HepG2 (cell line): ENCODE measurements around the gene PIKFYVE. TPM values are rescaled to one million over a fixed set of nuclear protein-coding genes. Genes with fewer than 3 reads are reported as not detected.

Experiments used
- EP300 ChIP-seq, 3 experiments: sonication (generic) in 1 of 3; formaldehyde crosslinking in 1 of 3; IDR thresholded peaks; 2 replicates each; pipeline versions ENCODE4 v1.5.1 to v1.6.1; 2011 to 2020; ENCODE audit warnings: low read depth in 2 of 3, low read length in 2 of 3, borderline replicate concordance in 1 of 3, improper control_type of control experiment in 1 of 3, mild to moderate bottlenecking in 1 of 3, missing genetic modification reagents in 1 of 3, moderate library complexity in 1 of 3
- IRX3 ChIP-seq: sonication (generic); formaldehyde crosslinking; IDR thresholded peaks from 2 replicates; pipeline ENCODE4 v1.8.1; 2023; ENCODE audit warnings: mild to moderate bottlenecking, low read depth, missing genetic modification reagents, borderline replicate concordance
- NAIF1 ChIP-seq: sonication (generic); formaldehyde crosslinking; IDR thresholded peaks from 2 replicates; pipeline ENCODE4 v1.5.0; 2020; ENCODE audit warnings: mild to moderate bottlenecking, missing genetic modification reagents, borderline replicate concordance
- PPARG ChIP-seq: conservative IDR thresholded peaks from 2 replicates; pipeline ENCODE4 v1.6.1; 2016; ENCODE audit warnings: missing biosample characterization, missing genetic modification reagents
- RFX1 ChIP-seq: fragments of 450-650 bp; IDR thresholded peaks from 2 replicates; pipeline ENCODE4 v1.6.1; 2017
- SOX6 ChIP-seq, 2 experiments: fragments of 450-650 bp in 1 of 2; sonication (generic) in 1 of 2; formaldehyde crosslinking in 1 of 2; IDR thresholded peaks; 2 replicates each; pipeline versions ENCODE4 v1.4.0 to v1.6.1; 2017 to 2020; ENCODE audit warnings: antibody characterized with exemption in 1 of 2, mild to moderate bottlenecking in 1 of 2, missing genetic modification reagents in 1 of 2
- SP2 ChIP-seq: sonication (generic); formaldehyde crosslinking; IDR thresholded peaks from 2 replicates; pipeline ENCODE4 v1.5.1; 2020; ENCODE audit warnings: mild to moderate bottlenecking, missing genetic modification reagents
- STAG1 ChIP-seq: sonication (generic); formaldehyde crosslinking; IDR thresholded peaks from 2 replicates; pipeline ENCODE4 v1.4.0; 2020; ENCODE audit warnings: missing genetic modification reagents
- U2AF1 ChIP-seq: fragments of 200-400 bp; formaldehyde crosslinking; optimal IDR thresholded peaks from 2 replicates; pipeline ENCODE3; 2017; ENCODE audit warnings: mild to moderate bottlenecking, low read depth, low read length
- ZFP62 ChIP-seq: sonication (generic); formaldehyde crosslinking; IDR thresholded peaks from 2 replicates; pipeline ENCODE4 v1.4.0; 2020; ENCODE audit warnings: missing genetic modification reagents
- ZNF543 ChIP-seq: sonication (generic); formaldehyde crosslinking; IDR thresholded peaks from 2 replicates; pipeline ENCODE4 v1.4.0; 2020; ENCODE audit warnings: mild to moderate bottlenecking, missing genetic modification reagents
- ZSCAN31 ChIP-seq: sonication (generic); formaldehyde crosslinking; IDR thresholded peaks from 2 replicates; pipeline ENCODE4 v1.5.0; 2020; ENCODE audit warnings: low read depth, mild to moderate bottlenecking, missing genetic modification reagents
- polyA plus RNA-seq, 8 experiments: library from polyadenylated mRNA; depleted of rRNA in 3 of 8; stranded (reverse) in 7 of 8; unstranded in 1 of 8; fragments of >200 nt; fragmentation: Illumina TruSeq in 4 of 8; extraction: Trizol in 4 of 8; gene quantifications; 2 replicates each; pipeline versions ENCODE4 v1.2.1 to v1.2.3, GENCODE V29; 2011 to 2016; ENCODE audit warnings: low read depth in 4 of 8, missing spikeins in 1 of 8, mixed read lengths in 1 of 8; ENCODE audit not compliant: insufficient read depth in 1 of 8
- total RNA-seq, 5 experiments: library from RNA; depleted of rRNA; stranded (reverse); fragments of >200 nt; fragmentation: Illumina TruSeq; extraction: Trizol; gene quantifications; 2 replicates each; pipeline ENCODE4 v1.2.3, GENCODE V29; 2016; ENCODE audit warnings: low read depth in 1 of 5
- TF ChIP-seq, protein P1 (sequence below): sonication (generic); formaldehyde crosslinking; IDR thresholded peaks from 2 replicates; pipeline ENCODE4 v1.4.0; 2020; ENCODE audit warnings: missing genetic modification reagents, borderline replicate concordance
- TF ChIP-seq, protein P2 (sequence below): sonication (generic); formaldehyde crosslinking; IDR thresholded peaks from 2 replicates; pipeline ENCODE4 v1.8.0; 2022; ENCODE audit warnings: mild to moderate bottlenecking, missing genetic modification reagents, moderate library complexity
- TF ChIP-seq, protein P3 (sequence below): sonication (generic); formaldehyde crosslinking; IDR thresholded peaks from 2 replicates; pipeline ENCODE4 v1.9.0; 2021; ENCODE audit warnings: missing genetic modification reagents, mild to moderate bottlenecking, borderline replicate concordance
- TF ChIP-seq, protein P4 (sequence below): sonication (generic); formaldehyde crosslinking; IDR thresholded peaks from 2 replicates; pipeline ENCODE4 v1.9.0; 2021; ENCODE audit warnings: missing genetic modification reagents, mild to moderate bottlenecking, borderline replicate concordance
- TF ChIP-seq, protein P5 (sequence below), 2 experiments: sonication (generic) in 1 of 2; formaldehyde crosslinking in 1 of 2; IDR thresholded peaks; 2 replicates each; pipeline versions ENCODE4 v1.4.0 to v1.6.1; 2016 to 2020; ENCODE audit warnings: borderline replicate concordance in 1 of 2, low read depth in 1 of 2, mild to moderate bottlenecking in 1 of 2, missing genetic modification reagents in 1 of 2

PIKFYVE gene
- total and polyA plus RNA-seq, 2 of the 13 experiments (the other 11 are each of a cell fraction or from before 2014, with no cell fraction given): 20.2 to 21.7 TPM

DNA sequence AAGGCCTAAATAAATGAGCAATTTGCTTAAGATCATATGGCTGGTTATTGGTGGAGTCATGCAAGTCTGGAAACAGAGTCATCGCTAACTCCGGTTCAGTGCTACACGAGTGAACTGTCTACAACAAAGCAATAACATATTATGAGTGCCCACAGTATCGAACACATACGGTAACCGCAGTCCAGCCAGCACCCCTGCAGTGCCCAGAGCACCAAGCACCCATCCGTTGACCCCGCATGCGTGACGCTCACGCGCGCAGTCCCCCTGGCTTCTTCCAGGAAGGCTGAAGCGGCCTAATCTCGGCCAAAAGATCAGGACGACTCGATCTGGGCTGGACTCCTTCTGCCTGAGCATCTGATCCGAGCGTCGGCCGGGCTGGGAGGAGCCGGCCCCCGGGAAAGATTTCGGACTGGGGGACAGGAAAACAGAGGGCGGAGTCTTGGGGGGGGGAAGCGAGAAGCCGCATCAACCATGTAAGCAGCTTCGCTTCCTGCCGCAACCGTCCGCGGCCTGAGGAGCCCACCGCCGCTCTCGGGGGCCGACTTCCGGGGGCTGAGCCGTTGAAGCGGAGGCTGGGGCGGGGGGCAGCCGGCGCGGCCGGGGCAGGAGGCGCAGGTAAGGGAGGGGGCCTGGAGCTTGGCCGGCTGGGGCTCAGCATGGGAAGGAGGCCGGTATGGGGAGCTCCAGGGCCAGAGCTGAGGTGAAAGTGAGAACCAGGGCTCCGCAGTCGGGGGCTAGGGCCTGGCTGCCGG, at the start of gene PIKFYVE (continued):
- TF ChIP-seq, protein P1, sequence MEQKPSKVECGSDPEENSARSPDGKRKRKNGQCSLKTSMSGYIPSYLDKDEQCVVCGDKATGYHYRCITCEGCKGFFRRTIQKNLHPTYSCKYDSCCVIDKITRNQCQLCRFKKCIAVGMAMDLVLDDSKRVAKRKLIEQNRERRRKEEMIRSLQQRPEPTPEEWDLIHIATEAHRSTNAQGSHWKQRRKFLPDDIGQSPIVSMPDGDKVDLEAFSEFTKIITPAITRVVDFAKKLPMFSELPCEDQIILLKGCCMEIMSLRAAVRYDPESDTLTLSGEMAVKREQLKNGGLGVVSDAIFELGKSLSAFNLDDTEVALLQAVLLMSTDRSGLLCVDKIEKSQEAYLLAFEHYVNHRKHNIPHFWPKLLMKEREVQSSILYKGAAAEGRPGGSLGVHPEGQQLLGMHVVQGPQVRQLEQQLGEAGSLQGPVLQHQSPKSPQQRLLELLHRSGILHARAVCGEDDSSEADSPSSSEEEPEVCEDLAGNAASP (CRISPR knock-in tag): peak; percentile 73
- TF ChIP-seq ZSCAN31: peak; percentile 90
- TF ChIP-seq, protein P2, sequence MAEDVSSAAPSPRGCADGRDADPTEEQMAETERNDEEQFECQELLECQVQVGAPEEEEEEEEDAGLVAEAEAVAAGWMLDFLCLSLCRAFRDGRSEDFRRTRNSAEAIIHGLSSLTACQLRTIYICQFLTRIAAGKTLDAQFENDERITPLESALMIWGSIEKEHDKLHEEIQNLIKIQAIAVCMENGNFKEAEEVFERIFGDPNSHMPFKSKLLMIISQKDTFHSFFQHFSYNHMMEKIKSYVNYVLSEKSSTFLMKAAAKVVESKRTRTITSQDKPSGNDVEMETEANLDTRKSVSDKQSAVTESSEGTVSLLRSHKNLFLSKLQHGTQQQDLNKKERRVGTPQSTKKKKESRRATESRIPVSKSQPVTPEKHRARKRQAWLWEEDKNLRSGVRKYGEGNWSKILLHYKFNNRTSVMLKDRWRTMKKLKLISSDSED (CRISPR knock-in tag): no peak
- TF ChIP-seq, protein P3, sequence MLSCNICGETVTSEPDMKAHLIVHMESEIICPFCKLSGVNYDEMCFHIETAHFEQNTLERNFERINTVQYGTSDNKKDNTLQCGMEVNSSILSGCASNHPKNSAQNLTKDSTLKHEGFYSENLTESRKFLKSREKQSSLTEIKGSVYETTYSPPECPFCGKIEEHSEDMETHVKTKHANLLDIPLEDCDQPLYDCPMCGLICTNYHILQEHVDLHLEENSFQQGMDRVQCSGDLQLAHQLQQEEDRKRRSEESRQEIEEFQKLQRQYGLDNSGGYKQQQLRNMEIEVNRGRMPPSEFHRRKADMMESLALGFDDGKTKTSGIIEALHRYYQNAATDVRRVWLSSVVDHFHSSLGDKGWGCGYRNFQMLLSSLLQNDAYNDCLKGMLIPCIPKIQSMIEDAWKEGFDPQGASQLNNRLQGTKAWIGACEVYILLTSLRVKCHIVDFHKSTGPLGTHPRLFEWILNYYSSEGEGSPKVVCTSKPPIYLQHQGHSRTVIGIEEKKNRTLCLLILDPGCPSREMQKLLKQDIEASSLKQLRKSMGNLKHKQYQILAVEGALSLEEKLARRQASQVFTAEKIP (CRISPR knock-in tag): no peak
- TF ChIP-seq IRX3: peak; percentile 46; the same call in 1 of the 2 replicates
- TF ChIP-seq, protein P4, sequence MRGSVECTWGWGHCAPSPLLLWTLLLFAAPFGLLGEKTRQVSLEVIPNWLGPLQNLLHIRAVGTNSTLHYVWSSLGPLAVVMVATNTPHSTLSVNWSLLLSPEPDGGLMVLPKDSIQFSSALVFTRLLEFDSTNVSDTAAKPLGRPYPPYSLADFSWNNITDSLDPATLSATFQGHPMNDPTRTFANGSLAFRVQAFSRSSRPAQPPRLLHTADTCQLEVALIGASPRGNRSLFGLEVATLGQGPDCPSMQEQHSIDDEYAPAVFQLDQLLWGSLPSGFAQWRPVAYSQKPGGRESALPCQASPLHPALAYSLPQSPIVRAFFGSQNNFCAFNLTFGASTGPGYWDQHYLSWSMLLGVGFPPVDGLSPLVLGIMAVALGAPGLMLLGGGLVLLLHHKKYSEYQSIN (CRISPR knock-in tag): no peak
- TF ChIP-seq, protein P5, sequence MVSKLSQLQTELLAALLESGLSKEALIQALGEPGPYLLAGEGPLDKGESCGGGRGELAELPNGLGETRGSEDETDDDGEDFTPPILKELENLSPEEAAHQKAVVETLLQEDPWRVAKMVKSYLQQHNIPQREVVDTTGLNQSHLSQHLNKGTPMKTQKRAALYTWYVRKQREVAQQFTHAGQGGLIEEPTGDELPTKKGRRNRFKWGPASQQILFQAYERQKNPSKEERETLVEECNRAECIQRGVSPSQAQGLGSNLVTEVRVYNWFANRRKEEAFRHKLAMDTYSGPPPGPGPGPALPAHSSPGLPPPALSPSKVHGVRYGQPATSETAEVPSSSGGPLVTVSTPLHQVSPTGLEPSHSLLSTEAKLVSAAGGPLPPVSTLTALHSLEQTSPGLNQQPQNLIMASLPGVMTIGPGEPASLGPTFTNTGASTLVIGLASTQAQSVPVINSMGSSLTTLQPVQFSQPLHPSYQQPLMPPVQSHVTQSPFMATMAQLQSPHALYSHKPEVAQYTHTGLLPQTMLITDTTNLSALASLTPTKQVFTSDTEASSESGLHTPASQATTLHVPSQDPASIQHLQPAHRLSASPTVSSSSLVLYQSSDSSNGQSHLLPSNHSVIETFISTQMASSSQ (IDR thresholded peaks at IDR 0.05; ENCODE audit: low read depth): peak; percentile 49
- TF ChIP-seq, protein P5 (CRISPR knock-in tag; IDR thresholded peaks at IDR 0.05; ENCODE audit: borderline replicate concordance): peak; percentile 92
- peak; percentile 45; the same call in 1 of the 2 replicates for TF ChIP-seq PPARG (CRISPR knock-in tag)
- peak; percentile 86; the same call in 1 of the 2 replicates for TF ChIP-seq NAIF1 (CRISPR knock-in tag)
- peak; percentile 34 to 81; a peak in 2 of 4 replicates for TF ChIP-seq EP300 (IDR thresholded peaks at IDR 0.05; ENCODE audit: low read depth in 2 of 2, low read length in 2 of 2)
- TF ChIP-seq EP300 (CRISPR knock-in tag; IDR thresholded peaks at IDR 0.05; ENCODE audit: borderline replicate concordance): peak; percentile 79
- TF ChIP-seq ZFP62 (CRISPR knock-in tag): no peak
- TF ChIP-seq STAG1 (CRISPR knock-in tag): peak; percentile 9
- TF ChIP-seq U2AF1: peak; percentile 73
- TF ChIP-seq ZNF543 (CRISPR knock-in tag): peak; percentile 95
- TF ChIP-seq SP2 (CRISPR knock-in tag): no peak
- no peak for TF ChIP-seq RFX1
- TF ChIP-seq SOX6 (IDR thresholded peaks at IDR 0.05): no peak
- TF ChIP-seq SOX6 (CRISPR knock-in tag; IDR thresholded peaks at IDR 0.05): peak; percentile 90
